DOHH2 (cell line): ENCODE data around the gene CAMTA1.

Experiments
- H3F3A ChIP-seq: fragments of 200-600 bp; sonication (generic), shearing (Covaris generic); 2 replicates; pipeline ENCODE4 v1.6.0; 2016; ENCODE audit warnings: antibody characterized with exemption, mild to moderate bottlenecking; ENCODE audit not compliant: control insufficient read depth, insufficient read depth
- H3K27ac ChIP-seq: fragments of 200-600 bp; sonication (generic); 2 replicates; pipeline ENCODE4 v1.5.1; 2014; ENCODE audit warnings: low read depth, mild to moderate bottlenecking, low read length, moderate library complexity
- H3K27me3 ChIP-seq: fragments of 200-600 bp; sonication (generic); 2 replicates; pipeline ENCODE4 v1.6.1; 2014; ENCODE audit warnings: mild to moderate bottlenecking, low read length, mixed read lengths; ENCODE audit not compliant: control insufficient read depth
- H3K36me3 ChIP-seq: fragments of 200-600 bp; sonication (generic); 2 replicates; pipeline ENCODE4 v1.6.1; 2014; ENCODE audit warnings: mild to moderate bottlenecking, low read length, moderate library complexity, mixed read lengths; ENCODE audit not compliant: control insufficient read depth
- H3K4me1 ChIP-seq: fragments of 200-600 bp; sonication (generic); 2 replicates; pipeline ENCODE4 v1.6.1; 2014; ENCODE audit warnings: mild to moderate bottlenecking, low read length, mixed read lengths; ENCODE audit not compliant: control insufficient read depth
- H3K4me2 ChIP-seq: fragments of 200-600 bp; sonication (generic); 2 replicates; pipeline ENCODE4 v1.6.0; 2014; ENCODE audit warnings: mild to moderate bottlenecking, low read length, moderate library complexity
- H3K4me3 ChIP-seq: fragments of 200-600 bp; sonication (generic); 2 replicates; pipeline ENCODE4 v1.5.1; 2014; ENCODE audit warnings: mild to moderate bottlenecking, low read length, mixed read lengths
- H3K79me2 ChIP-seq: fragments of 200-600 bp; sonication (generic); 2 replicates; pipeline ENCODE4 v1.6.1; 2014; ENCODE audit warnings: mild to moderate bottlenecking, low read length, mixed read lengths; ENCODE audit not compliant: control insufficient read depth
- H3K9me2 ChIP-seq: fragments of 200-600 bp; sonication (generic); replicated peaks from 2 replicates; pipeline ENCODE4 v1.6.1; 2014; ENCODE audit warnings: mild to moderate bottlenecking, low read length, mixed read lengths; ENCODE audit not compliant: control insufficient read depth
- H3K9me3 ChIP-seq: fragments of 200-600 bp; sonication (generic); 2 replicates; pipeline ENCODE4 v1.6.1; 2014; ENCODE audit warnings: antibody characterized with exemption, low read length, mixed read lengths; ENCODE audit not compliant: control insufficient read depth, insufficient read depth
- H4K20me1 ChIP-seq: fragments of 200-600 bp; sonication (generic); 2 replicates; pipeline ENCODE4 v1.6.0; 2014; ENCODE audit warnings: low read depth, mild to moderate bottlenecking, antibody characterized with exemption, low read length, moderate library complexity; ENCODE audit not compliant: control insufficient read depth, insufficient read depth
- EZH2phosphoT487 ChIP-seq: fragments of 200-600 bp; sonication (generic); IDR thresholded peaks from 2 replicates; pipeline ENCODE4 v1.6.1; 2017; ENCODE audit warnings: borderline replicate concordance, mild to moderate bottlenecking, antibody characterized with exemption, low read length, moderate library complexity, mixed read lengths
- TF ChIP-seq, protein P1 (sequence below): fragments of 200-600 bp; sonication (generic); IDR thresholded peaks from one replicate; pipeline ENCODE4 v1.5.1; 2014; ENCODE audit warnings: antibody characterized with exemption, mild to moderate bottlenecking, low read depth, low read length; ENCODE audit not compliant: poor library complexity, severe bottlenecking

Gene CAMTA1

DNA sequence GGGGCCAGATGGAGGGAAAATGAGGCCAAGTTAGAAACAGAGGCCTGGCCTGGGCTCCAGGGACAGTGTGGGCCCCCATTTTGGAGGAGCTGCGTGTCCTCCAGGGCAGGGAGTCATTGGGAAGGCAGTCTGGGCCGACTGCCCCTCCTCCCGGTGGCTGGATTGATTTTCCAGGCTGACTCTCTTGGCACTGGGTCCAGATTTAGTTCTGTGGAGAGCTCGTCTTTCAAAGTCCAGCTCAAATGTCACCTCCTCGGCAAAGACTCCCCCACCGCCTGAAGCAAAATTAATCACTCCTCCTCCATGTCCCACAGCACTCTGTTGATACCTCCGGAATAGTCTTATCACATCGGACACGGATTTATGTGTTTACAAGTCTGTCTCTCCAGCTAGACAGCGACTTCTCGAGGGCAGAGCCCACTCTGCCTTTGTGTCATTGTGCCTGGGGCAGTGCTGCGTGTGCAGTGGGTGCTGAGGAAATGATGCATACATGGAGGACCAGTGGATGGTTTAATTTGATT lies 175.1 kb downstream of the CAMTA1 start:
- H3K4me2 ChIP-seq = peak overlapping the region; percentile 6; the same call in 1 of the 2 replicates

DNA sequence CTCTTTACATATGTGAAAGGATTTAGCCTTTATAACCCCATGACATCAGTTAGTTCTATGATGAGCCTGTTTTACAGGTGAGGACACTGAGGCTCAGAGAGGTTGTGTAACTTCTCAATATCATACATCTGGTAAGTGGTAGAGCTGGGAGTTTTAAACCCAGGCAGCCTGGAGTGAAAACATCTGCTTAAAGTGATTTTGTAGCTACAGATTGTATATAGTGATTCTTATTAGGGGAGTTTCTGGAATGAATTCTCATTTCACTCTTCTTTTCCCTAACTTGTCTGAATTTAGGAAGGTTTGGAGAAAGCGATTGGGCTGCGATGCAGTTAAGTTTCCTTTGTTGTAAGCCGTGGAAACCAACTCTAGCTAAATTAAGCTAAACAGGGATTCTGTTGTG lies 175.6 kb downstream of the CAMTA1 start:
- Histone ChIP-seq H3K27me3 (peaks cover 6% of the 10 kb centered on the region; the same call in 1 of the 2 replicates), H3K36me3 (no peaks in the 10 kb centered on the region), H3K4me1 (peaks cover 76% of the 10 kb centered on the region), H3K9me3 (no peaks in the 10 kb centered on the region), H3K9me2 (no peaks in the 10 kb centered on the region), H3K79me2 (no peaks in the 10 kb centered on the region), H3K27ac (peak overlapping the region; percentile 14), H4K20me1 (no peaks in the 10 kb centered on the region), H3K4me2 (0 out of 2 replicates have a peak overlapping the region, but pooled peaks have one; percentile 6), H3K4me3 (no peak overlapping the region), H3F3A (peaks cover 11% of the 10 kb centered on the region; the same call in 1 of the 2 replicates)
- TF ChIP-seq EZH2phosphoT487 = no peak
- TF ChIP-seq, protein P1, sequence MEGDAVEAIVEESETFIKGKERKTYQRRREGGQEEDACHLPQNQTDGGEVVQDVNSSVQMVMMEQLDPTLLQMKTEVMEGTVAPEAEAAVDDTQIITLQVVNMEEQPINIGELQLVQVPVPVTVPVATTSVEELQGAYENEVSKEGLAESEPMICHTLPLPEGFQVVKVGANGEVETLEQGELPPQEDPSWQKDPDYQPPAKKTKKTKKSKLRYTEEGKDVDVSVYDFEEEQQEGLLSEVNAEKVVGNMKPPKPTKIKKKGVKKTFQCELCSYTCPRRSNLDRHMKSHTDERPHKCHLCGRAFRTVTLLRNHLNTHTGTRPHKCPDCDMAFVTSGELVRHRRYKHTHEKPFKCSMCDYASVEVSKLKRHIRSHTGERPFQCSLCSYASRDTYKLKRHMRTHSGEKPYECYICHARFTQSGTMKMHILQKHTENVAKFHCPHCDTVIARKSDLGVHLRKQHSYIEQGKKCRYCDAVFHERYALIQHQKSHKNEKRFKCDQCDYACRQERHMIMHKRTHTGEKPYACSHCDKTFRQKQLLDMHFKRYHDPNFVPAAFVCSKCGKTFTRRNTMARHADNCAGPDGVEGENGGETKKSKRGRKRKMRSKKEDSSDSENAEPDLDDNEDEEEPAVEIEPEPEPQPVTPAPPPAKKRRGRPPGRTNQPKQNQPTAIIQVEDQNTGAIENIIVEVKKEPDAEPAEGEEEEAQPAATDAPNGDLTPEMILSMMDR = no peak

More for the DNA sequence above, 175.1 kb downstream of the CAMTA1 start:
- peaks cover 11% of the 10 kb centered on the region; the same call in 1 of the 2 replicates for H3F3A ChIP-seq
- no peaks in the 10 kb centered on the region for H3K36me3 ChIP-seq
- no peaks in the 10 kb centered on the region for H3K9me3 ChIP-seq
- H3K79me2 ChIP-seq = no peaks in the 10 kb centered on the region
- peaks cover 78% of the 10 kb centered on the region for H3K4me1 ChIP-seq
- no peak overlapping the region for H3K4me3 ChIP-seq
- peaks cover 4% of the 10 kb centered on the region; the same call in 1 of the 2 replicates for H3K27me3 ChIP-seq
- no peaks in the 10 kb centered on the region for H4K20me1 ChIP-seq
- TF ChIP-seq, protein P1 = no peak
- no peak for TF ChIP-seq EZH2phosphoT487
- no peaks in the 10 kb centered on the region for H3K9me2 ChIP-seq
- H3K27ac ChIP-seq = peak overlapping the region; percentile 92

DNA sequence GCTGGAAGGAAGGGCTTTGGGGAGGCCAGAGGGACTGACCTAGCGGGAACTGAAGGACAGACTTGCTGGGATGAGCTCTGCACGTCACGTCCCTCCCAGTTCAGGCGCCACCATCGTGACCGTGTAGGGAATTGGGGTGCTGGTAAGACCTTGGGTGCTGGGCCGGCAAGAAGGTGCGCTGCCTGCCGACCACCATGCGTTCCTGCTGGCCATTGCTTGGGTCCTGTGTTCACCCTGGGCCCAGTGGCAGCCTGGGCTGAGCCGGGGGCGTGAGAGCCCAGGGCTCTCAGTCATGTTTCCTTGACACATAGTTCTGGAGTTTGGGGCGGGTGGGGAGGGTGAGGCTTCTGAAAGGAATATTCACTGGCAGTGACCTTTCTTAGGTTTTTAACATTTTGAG lies 176.0 kb downstream of the CAMTA1 start:
- Histone ChIP-seq H3K4me1 (peaks cover 72% of the 10 kb centered on the region), H3F3A (peaks cover 11% of the 10 kb centered on the region; the same call in 1 of the 2 replicates), H3K36me3 (no peaks in the 10 kb centered on the region), H3K9me3 (no peaks in the 10 kb centered on the region), H3K27me3 (peaks cover 6% of the 10 kb centered on the region; the same call in 1 of the 2 replicates), H3K4me3 (no peak overlapping the region), H3K79me2 (no peaks in the 10 kb centered on the region), H4K20me1 (no peaks in the 10 kb centered on the region), H3K4me2 (no peak overlapping the region), H3K9me2 (no peaks in the 10 kb centered on the region), H3K27ac (no peak overlapping the region)
- no peak for TF ChIP-seq EZH2phosphoT487
- TF ChIP-seq, protein P1 = no peak
